GM23338 (cell line): ENCODE data around the gene RXRB. TPM values are rescaled to one million over a fixed set of nuclear protein-coding genes. Genes with fewer than 3 reads are reported as not detected.

Source experiments
- ATAC-seq: fragments of 200-7000 bp; cut with Tn5 transposase; 3 replicates; pipeline ENCODE4 v1.9.1; 2020
- DNase-seq: peaks from one replicate; pipeline ENCODE4 v3.0.0-alpha.2; 2015; ENCODE audit warnings: low spot score
- H2AFZ ChIP-seq: fragments of 200-600 bp; sonication (generic); 2 replicates; pipeline ENCODE4 v1.8.0; 2016; ENCODE audit warnings: antibody characterized with exemption, mild to moderate bottlenecking, moderate library complexity
- H3F3A ChIP-seq: fragments of 200-600 bp; sonication (generic); replicated peaks from 2 replicates; pipeline ENCODE4 v1.8.0; 2017; ENCODE audit warnings: antibody characterized with exemption, mixed run types, low read depth
- H3K27ac ChIP-seq: fragments of 200-600 bp; sonication (generic); 2 replicates; pipeline ENCODE4 v1.6.1; 2016; ENCODE audit warnings: low read depth
- H3K27me3 ChIP-seq: fragments of 200-600 bp; sonication (generic); 2 replicates; pipeline ENCODE4 v1.8.0; 2016; ENCODE audit warnings: mild to moderate bottlenecking, mixed run types, moderate library complexity; ENCODE audit not compliant: insufficient read depth
- H3K36me3 ChIP-seq: fragments of 200-600 bp; sonication (generic); 2 replicates; pipeline ENCODE4 v1.8.0; 2016; ENCODE audit warnings: mild to moderate bottlenecking; ENCODE audit not compliant: insufficient read depth
- H3K4me1 ChIP-seq: fragments of 200-600 bp; sonication (generic); 2 replicates; pipeline ENCODE4 v1.8.0; 2016; ENCODE audit warnings: mild to moderate bottlenecking, moderate library complexity; ENCODE audit not compliant: insufficient read depth
- H3K4me2 ChIP-seq: fragments of 200-600 bp; sonication (generic); 2 replicates; pipeline ENCODE4 v1.7.1; 2017; ENCODE audit warnings: mixed run types
- H3K4me3 ChIP-seq: fragments of 200-600 bp; sonication (generic); 2 replicates; pipeline ENCODE4 v1.6.1; 2016; ENCODE audit warnings: mixed run types
- H3K79me2 ChIP-seq: fragments of 200-600 bp; sonication (generic); replicated peaks from 2 replicates; pipeline ENCODE4 v1.8.0; 2017; ENCODE audit warnings: mild to moderate bottlenecking; ENCODE audit not compliant: insufficient read depth
- H3K9me2 ChIP-seq: fragments of 200-600 bp; sonication (generic); 2 replicates; pipeline ENCODE4 v1.8.0; 2017; ENCODE audit not compliant: insufficient read depth
- H4K20me1 ChIP-seq: fragments of 200-600 bp; sonication (generic); replicated peaks from 2 replicates; pipeline ENCODE4 v1.8.0; 2017; ENCODE audit warnings: mild to moderate bottlenecking; ENCODE audit not compliant: insufficient read depth
- H3K27ac Mint-ChIP-seq: 2 replicates; pipeline ENCODE4 v1.8.0; 2020; ENCODE audit warnings: inconsistent platforms, mild to moderate bottlenecking, moderate library complexity, mixed read lengths
- H3K27me3 Mint-ChIP-seq: 3 replicates; pipeline ENCODE4 v1.8.0; 2022; ENCODE audit warnings: low read depth, mild to moderate bottlenecking, moderate library complexity, mixed read lengths, inconsistent platforms; ENCODE audit not compliant: insufficient read depth, poor library complexity
- H3K36me3 Mint-ChIP-seq: 3 replicates; pipeline ENCODE4 v1.8.0; 2021; ENCODE audit warnings: low read depth, mild to moderate bottlenecking, inconsistent platforms, moderate library complexity, mixed read lengths
- H3K4me1 Mint-ChIP-seq: 3 replicates; pipeline ENCODE4 v1.8.0; 2020; ENCODE audit warnings: mild to moderate bottlenecking, inconsistent platforms, mixed read lengths
- H3K4me3 Mint-ChIP-seq: 3 replicates; pipeline ENCODE4 v1.8.0; 2021; ENCODE audit warnings: moderate library complexity, mild to moderate bottlenecking, inconsistent platforms, mixed read lengths
- H3K9me3 Mint-ChIP-seq: 3 replicates; pipeline ENCODE4 v1.8.0; 2020; ENCODE audit warnings: moderate library complexity, mild to moderate bottlenecking, inconsistent platforms, mixed read lengths
- CREB1 ChIP-seq: fragments of 250-450 bp; sonication (Bioruptor Pico); IDR thresholded peaks from 2 replicates; pipeline ENCODE4 v1.5.0; 2020; ENCODE audit warnings: low read depth, mild to moderate bottlenecking, moderate library complexity
- EZH2 ChIP-seq: fragments of 200-600 bp; sonication (generic); IDR thresholded peaks from one replicate; pipeline ENCODE4 v1.8.0; 2017; ENCODE audit warnings: antibody characterized with exemption, mild to moderate bottlenecking, low read depth; ENCODE audit not compliant: unreplicated experiment
- EZH2phosphoT487 ChIP-seq: fragments of 200-600 bp; sonication (generic); IDR thresholded peaks from one replicate; pipeline ENCODE4 v1.8.1; 2018; ENCODE audit warnings: antibody characterized with exemption; ENCODE audit not compliant: unreplicated experiment
- JUNB ChIP-seq: IDR thresholded peaks from one replicate; pipeline ENCODE4 v1.6.1; 2016; ENCODE audit warnings: antibody characterized with exemption; ENCODE audit not compliant: unreplicated experiment
- NANOG ChIP-seq: IDR thresholded peaks from 2 replicates; pipeline ENCODE4 v1.6.1; 2016; ENCODE audit warnings: antibody characterized with exemption, borderline replicate concordance
- POLR2AphosphoS5 ChIP-seq: IDR thresholded peaks from 2 replicates; pipeline ENCODE4 v1.6.1; 2016; ENCODE audit warnings: antibody characterized with exemption, low read depth
- STAT1 ChIP-seq: IDR thresholded peaks from one replicate; pipeline ENCODE4 v1.6.1; 2016; ENCODE audit warnings: antibody characterized with exemption; ENCODE audit not compliant: unreplicated experiment
- ZNF114 ChIP-seq: fragments of 250-450 bp; sonication (Bioruptor Pico); IDR thresholded peaks from 2 replicates; pipeline ENCODE4 v1.5.0; 2020; ENCODE audit warnings: mild to moderate bottlenecking, moderate library complexity
- microRNA counts: library from miRNA; unstranded; fragments of <30 nt; microRNA quantifications from one replicate; lab custom pipeline; 2017
- microRNA-seq: library from miRNA; unstranded; fragments of <30 nt; microRNA quantifications from one replicate; pipeline ENCODE4, GENCODE V29; 2017
- polyA plus RNA-seq: library from polyadenylated mRNA; unstranded; fragments of >200 nt; fragmentation: Nextera tagmentation; extraction: Ambion mirVana; gene quantifications from 2 replicates; pipeline ENCODE4 v1.2.1, GENCODE V29; 2016
- small RNA-seq: library from RNA; depleted of rRNA; stranded (forward); fragments of <200 nt; gene quantifications from one replicate; pipeline ENCODE3, GENCODE V24; 2014; ENCODE audit warnings: low replicate concordance
- total RNA-seq: library from RNA; depleted of rRNA; stranded (reverse); fragments of >200 nt; shearing (Covaris generic); gene quantifications from 2 replicates; pipeline ENCODE4 v1.2.3, GENCODE V29; 2014; rRNA removed
- TF ChIP-seq, protein P1 (sequence below), 2 experiments: fragments of 200-600 bp in 1 of 2; sonication (generic) in 1 of 2; conservative IDR thresholded peaks; 2 replicates each; pipeline versions ENCODE4 v1.5.1 to v1.6.1; 2016 to 2017; ENCODE audit warnings: antibody characterized with exemption in 2 of 2, low read depth in 2 of 2, mild to moderate bottlenecking in 2 of 2, moderate library complexity in 1 of 2
- TF ChIP-seq, protein P2 (sequence below): IDR thresholded peaks from one replicate; pipeline ENCODE4 v1.6.1; 2018; ENCODE audit warnings: antibody characterized with exemption; ENCODE audit not compliant: unreplicated experiment
- TF ChIP-seq, protein P3 (sequence below): IDR thresholded peaks from 2 replicates; pipeline ENCODE4 v1.6.1; 2016; ENCODE audit warnings: antibody characterized with exemption

The RXRB gene
- total and polyA plus RNA-seq, 2 experiments from 2014 or later: 6.9 to 11.6 TPM

DNA sequence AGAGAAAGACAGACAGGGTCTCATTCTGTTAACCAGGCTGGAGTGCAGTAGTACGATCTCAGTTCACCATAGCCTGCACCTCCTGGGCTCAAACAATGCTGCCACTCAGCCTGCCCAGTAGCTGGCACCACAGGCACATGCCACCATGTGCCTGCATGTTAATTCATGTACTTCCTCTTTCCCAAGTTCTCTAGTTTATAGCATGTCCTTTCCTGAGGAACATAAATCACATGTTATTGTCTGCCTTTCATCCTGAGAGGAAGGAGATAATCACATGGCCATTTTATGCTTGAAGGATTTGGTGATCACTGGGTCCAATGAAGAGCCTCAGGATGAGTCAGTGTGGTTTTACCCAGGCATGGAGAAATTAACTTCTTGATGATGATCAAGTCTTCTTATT lies 56.1 kb downstream of the RXRB start:
- no peak for DNase-seq
- H3K4me1 ChIP-seq: peaks cover 9% of the 10 kb centered on the region
- H3K4me3 Mint-ChIP-seq: no peak overlapping the region
- H3K9me2 ChIP-seq: 0 out of 2 replicates have a peak, but pooled peaks cover 3% of the 10 kb centered on the region
- no peaks in the 10 kb centered on the region for H4K20me1 ChIP-seq
- no peak overlapping the region for H2AFZ ChIP-seq
- TF ChIP-seq EZH2 (no peak), JUNB (no peak), NANOG (no peak), STAT1 (no peak), POLR2AphosphoS5 (no peak), EZH2phosphoT487 (no peak), CREB1 (CRISPR knock-in tag) (no peak), ZNF114 (CRISPR knock-in tag) (no peak)
- TF ChIP-seq, protein P1, sequence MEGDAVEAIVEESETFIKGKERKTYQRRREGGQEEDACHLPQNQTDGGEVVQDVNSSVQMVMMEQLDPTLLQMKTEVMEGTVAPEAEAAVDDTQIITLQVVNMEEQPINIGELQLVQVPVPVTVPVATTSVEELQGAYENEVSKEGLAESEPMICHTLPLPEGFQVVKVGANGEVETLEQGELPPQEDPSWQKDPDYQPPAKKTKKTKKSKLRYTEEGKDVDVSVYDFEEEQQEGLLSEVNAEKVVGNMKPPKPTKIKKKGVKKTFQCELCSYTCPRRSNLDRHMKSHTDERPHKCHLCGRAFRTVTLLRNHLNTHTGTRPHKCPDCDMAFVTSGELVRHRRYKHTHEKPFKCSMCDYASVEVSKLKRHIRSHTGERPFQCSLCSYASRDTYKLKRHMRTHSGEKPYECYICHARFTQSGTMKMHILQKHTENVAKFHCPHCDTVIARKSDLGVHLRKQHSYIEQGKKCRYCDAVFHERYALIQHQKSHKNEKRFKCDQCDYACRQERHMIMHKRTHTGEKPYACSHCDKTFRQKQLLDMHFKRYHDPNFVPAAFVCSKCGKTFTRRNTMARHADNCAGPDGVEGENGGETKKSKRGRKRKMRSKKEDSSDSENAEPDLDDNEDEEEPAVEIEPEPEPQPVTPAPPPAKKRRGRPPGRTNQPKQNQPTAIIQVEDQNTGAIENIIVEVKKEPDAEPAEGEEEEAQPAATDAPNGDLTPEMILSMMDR (conservative IDR thresholded peaks at IDR 0.05; ENCODE audit: low read depth in 2 of 2): no peak
- TF ChIP-seq, protein P2, sequence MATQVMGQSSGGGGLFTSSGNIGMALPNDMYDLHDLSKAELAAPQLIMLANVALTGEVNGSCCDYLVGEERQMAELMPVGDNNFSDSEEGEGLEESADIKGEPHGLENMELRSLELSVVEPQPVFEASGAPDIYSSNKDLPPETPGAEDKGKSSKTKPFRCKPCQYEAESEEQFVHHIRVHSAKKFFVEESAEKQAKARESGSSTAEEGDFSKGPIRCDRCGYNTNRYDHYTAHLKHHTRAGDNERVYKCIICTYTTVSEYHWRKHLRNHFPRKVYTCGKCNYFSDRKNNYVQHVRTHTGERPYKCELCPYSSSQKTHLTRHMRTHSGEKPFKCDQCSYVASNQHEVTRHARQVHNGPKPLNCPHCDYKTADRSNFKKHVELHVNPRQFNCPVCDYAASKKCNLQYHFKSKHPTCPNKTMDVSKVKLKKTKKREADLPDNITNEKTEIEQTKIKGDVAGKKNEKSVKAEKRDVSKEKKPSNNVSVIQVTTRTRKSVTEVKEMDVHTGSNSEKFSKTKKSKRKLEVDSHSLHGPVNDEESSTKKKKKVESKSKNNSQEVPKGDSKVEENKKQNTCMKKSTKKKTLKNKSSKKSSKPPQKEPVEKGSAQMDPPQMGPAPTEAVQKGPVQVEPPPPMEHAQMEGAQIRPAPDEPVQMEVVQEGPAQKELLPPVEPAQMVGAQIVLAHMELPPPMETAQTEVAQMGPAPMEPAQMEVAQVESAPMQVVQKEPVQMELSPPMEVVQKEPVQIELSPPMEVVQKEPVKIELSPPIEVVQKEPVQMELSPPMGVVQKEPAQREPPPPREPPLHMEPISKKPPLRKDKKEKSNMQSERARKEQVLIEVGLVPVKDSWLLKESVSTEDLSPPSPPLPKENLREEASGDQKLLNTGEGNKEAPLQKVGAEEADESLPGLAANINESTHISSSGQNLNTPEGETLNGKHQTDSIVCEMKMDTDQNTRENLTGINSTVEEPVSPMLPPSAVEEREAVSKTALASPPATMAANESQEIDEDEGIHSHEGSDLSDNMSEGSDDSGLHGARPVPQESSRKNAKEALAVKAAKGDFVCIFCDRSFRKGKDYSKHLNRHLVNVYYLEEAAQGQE: no peak
- TF ChIP-seq, protein P3, sequence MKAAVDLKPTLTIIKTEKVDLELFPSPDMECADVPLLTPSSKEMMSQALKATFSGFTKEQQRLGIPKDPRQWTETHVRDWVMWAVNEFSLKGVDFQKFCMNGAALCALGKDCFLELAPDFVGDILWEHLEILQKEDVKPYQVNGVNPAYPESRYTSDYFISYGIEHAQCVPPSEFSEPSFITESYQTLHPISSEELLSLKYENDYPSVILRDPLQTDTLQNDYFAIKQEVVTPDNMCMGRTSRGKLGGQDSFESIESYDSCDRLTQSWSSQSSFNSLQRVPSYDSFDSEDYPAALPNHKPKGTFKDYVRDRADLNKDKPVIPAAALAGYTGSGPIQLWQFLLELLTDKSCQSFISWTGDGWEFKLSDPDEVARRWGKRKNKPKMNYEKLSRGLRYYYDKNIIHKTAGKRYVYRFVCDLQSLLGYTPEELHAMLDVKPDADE: no peak
- H3K36me3 ChIP-seq: no peaks in the 10 kb centered on the region
- H3K79me2 ChIP-seq: no peaks in the 10 kb centered on the region
- peaks cover 17% of the 10 kb centered on the region for H3K4me1 Mint-ChIP-seq
- H3K36me3 Mint-ChIP-seq: 0 out of 3 replicates have a peak, but pooled peaks cover 4% of the 10 kb centered on the region
- no peak overlapping the region for H3K27ac Mint-ChIP-seq
- no peak for ATAC-seq
- no peak overlapping the region for H3K4me3 ChIP-seq
- no peak overlapping the region for H3K4me2 ChIP-seq
- peaks cover 5% of the 10 kb centered on the region; the same call in 2 of the 3 replicates for H3K9me3 Mint-ChIP-seq
- H3K27me3 Mint-ChIP-seq: peaks cover 2% of the 10 kb centered on the region
- H3F3A ChIP-seq: no peaks in the 10 kb centered on the region
- no peak overlapping the region for H3K27ac ChIP-seq
- H3K27me3 ChIP-seq: no peaks in the 10 kb centered on the region

MicroRNAs within 50 kb of the gene (microRNA counts, 767-probe panel; counts per million panel counts)
- microRNA hsa-miR-219-1-3p (lab: Ali Mortazavi, UCI) (not detected), microRNA hsa-miR-219-5p (lab: Ali Mortazavi, UCI) (not detected)

Small RNAs within 50 kb of the gene (microRNA-seq; reads per million reads assigned to microRNA genes)
- not detected for gene MIR219A1

Small RNAs within 50 kb of the gene (small RNA-seq; reads per million reads assigned to genes)
- gene MIR219A1 (0.10 reads per million), gene RNY4P10 (not detected)

Other genes with a start within 250 kb of the RXRB start
- gene HLA-DMA, start 247.6 kb downstream of the RXRB start, total RNA-seq: 3.5 and 5.2 TPM in 2 replicates
- 6.2 and 8.1 TPM in 2 replicates for gene HLA-DMA, start 247.6 kb downstream of the RXRB start, polyA plus RNA-seq
- gene BRD2, start 232.1 kb downstream of the RXRB start, total RNA-seq: 169 and 182 TPM in 2 replicates
- 81.9 and 84.9 TPM in 2 replicates for gene BRD2, start 232.1 kb downstream of the RXRB start, polyA plus RNA-seq
- 30.5 and 34.2 TPM in 2 replicates for gene HLA-DOA, start 191.1 kb downstream of the RXRB start, total RNA-seq
- 4.8 TPM in 2 replicates for gene HLA-DOA, start 191.1 kb downstream of the RXRB start, polyA plus RNA-seq
- 6.6 and 6.9 TPM in 2 replicates for gene HLA-DPA1, start 127.0 kb downstream of the RXRB start, total RNA-seq
- 3.9 and 4.1 TPM in 2 replicates for gene HLA-DPA1, start 127.0 kb downstream of the RXRB start, polyA plus RNA-seq
- gene HLA-DPB1, start 124.7 kb downstream of the RXRB start, total RNA-seq: 32.1 and 37.6 TPM in 2 replicates
- 19.8 and 22.0 TPM in 2 replicates for gene HLA-DPB1, start 124.7 kb downstream of the RXRB start, polyA plus RNA-seq
- 1.3 and 2.7 TPM in 2 replicates for gene COL11A2, start 8.2 kb downstream of the RXRB start, total RNA-seq
- gene COL11A2, start 8.2 kb downstream of the RXRB start, polyA plus RNA-seq: 1.6 and 2.2 TPM in 2 replicates
- 75.9 and 79.9 TPM in 2 replicates for gene SLC39A7, start 202 bp upstream of the RXRB start, total RNA-seq
- gene SLC39A7, start 202 bp upstream of the RXRB start, polyA plus RNA-seq: 9.0 and 9.2 TPM in 2 replicates
- gene HSD17B8, start 4.0 kb upstream of the RXRB start, total RNA-seq: 8.9 and 16.0 TPM in 2 replicates
- 4.3 and 5.6 TPM in 2 replicates for gene HSD17B8, start 4.0 kb upstream of the RXRB start, polyA plus RNA-seq
- 8.0 and 16.0 TPM in 2 replicates for gene RING1, start 7.8 kb upstream of the RXRB start, total RNA-seq
- gene RING1, start 7.8 kb upstream of the RXRB start, polyA plus RNA-seq: 6.4 and 8.3 TPM in 2 replicates
- gene VPS52, start 71.2 kb upstream of the RXRB start, total RNA-seq: 25.0 and 31.1 TPM in 2 replicates
- gene VPS52, start 71.2 kb upstream of the RXRB start, polyA plus RNA-seq: 20.6 and 27.9 TPM in 2 replicates
- gene RPS18, start 71.4 kb upstream of the RXRB start, total RNA-seq: 2,133 and 2,664 TPM in 2 replicates
- gene RPS18, start 71.4 kb upstream of the RXRB start, polyA plus RNA-seq: 4,776 and 5,223 TPM in 2 replicates
- gene B3GALT4, start 76.5 kb upstream of the RXRB start, total RNA-seq: 1.0 and 2.3 TPM in 2 replicates
- 1.3 and 1.8 TPM in 2 replicates for gene B3GALT4, start 76.5 kb upstream of the RXRB start, polyA plus RNA-seq
- gene WDR46, start 88.6 kb upstream of the RXRB start, total RNA-seq: 104 and 106 TPM in 2 replicates
- 63.9 and 71.4 TPM in 2 replicates for gene WDR46, start 88.6 kb upstream of the RXRB start, polyA plus RNA-seq
- gene PFDN6, start 88.9 kb upstream of the RXRB start, total RNA-seq: 62.2 and 80.4 TPM in 2 replicates
- 54.0 and 56.1 TPM in 2 replicates for gene PFDN6, start 88.9 kb upstream of the RXRB start, polyA plus RNA-seq
- gene RGL2, start 98.3 kb upstream of the RXRB start, total RNA-seq: 44.9 and 52.2 TPM in 2 replicates
- gene RGL2, start 98.3 kb upstream of the RXRB start, polyA plus RNA-seq: 28.0 and 31.7 TPM in 2 replicates
- gene TAPBP, start 113.4 kb upstream of the RXRB start, total RNA-seq: 29.1 and 37.5 TPM in 2 replicates
- gene TAPBP, start 113.4 kb upstream of the RXRB start, polyA plus RNA-seq: 18.1 and 19.9 TPM in 2 replicates
- gene ZBTB22, start 117.1 kb upstream of the RXRB start, total RNA-seq: 7.7 and 8.8 TPM in 2 replicates
- gene ZBTB22, start 117.1 kb upstream of the RXRB start, polyA plus RNA-seq: 1.9 and 3.9 TPM in 2 replicates
- gene DAXX, start 122.3 kb upstream of the RXRB start, total RNA-seq: 73.2 and 107 TPM in 2 replicates
- gene DAXX, start 122.3 kb upstream of the RXRB start, polyA plus RNA-seq: 67.4 and 71.0 TPM in 2 replicates
- 61.7 and 64.4 TPM in 2 replicates for gene KIFC1, start 191.2 kb upstream of the RXRB start, total RNA-seq
- 10.1 and 10.3 TPM in 2 replicates for gene KIFC1, start 191.2 kb upstream of the RXRB start, polyA plus RNA-seq
- gene PHF1, start 210.3 kb upstream of the RXRB start, total RNA-seq: 33.2 and 46.7 TPM in 2 replicates
- gene PHF1, start 210.3 kb upstream of the RXRB start, polyA plus RNA-seq: 29.4 and 31.4 TPM in 2 replicates
- 193 and 207 TPM in 2 replicates for gene CUTA, start 217.4 kb upstream of the RXRB start, total RNA-seq
- 421 and 426 TPM in 2 replicates for gene CUTA, start 217.4 kb upstream of the RXRB start, polyA plus RNA-seq
- gene SYNGAP1, start 219.4 kb upstream of the RXRB start, total RNA-seq: 36.9 and 45.0 TPM in 2 replicates
- gene SYNGAP1, start 219.4 kb upstream of the RXRB start, polyA plus RNA-seq: 12.9 and 13.9 TPM in 2 replicates